GM21786 (cell line): Measurements from ENCODE around the gene DAGLA.

ENCODE experiments used
- ATAC-seq: cut with Tn5 transposase; IDR thresholded peaks from one replicate; pipeline ENCODE4 v1.9.1; 2021; ENCODE audit not compliant: unreplicated experiment

Gene DAGLA

GRCh38 chr11:61762798-61763197, 82.6 kb downstream of the DAGLA start:
- ATAC-seq, result no peak

- ATAC-seq, result no peak
Observed at GRCh38 chr11:61763930-61764605, 83.9 kb downstream of the DAGLA start.

- ATAC-seq, result no peak
Observed at GRCh38 chr11:61764606-61765260, 84.5 kb downstream of the DAGLA start.

- no peak for ATAC-seq
Observed at GRCh38 chr11:61765550-61766253, 85.5 kb downstream of the DAGLA start.

- ATAC-seq, result no peak
Observed at GRCh38 chr11:61766353-61766841, 86.2 kb downstream of the DAGLA start.

GRCh38 chr11:61768376-61769076, 88.3 kb downstream of the DAGLA start:
- no peak for ATAC-seq

GRCh38 chr11:61769169-61769920, 89.2 kb downstream of the DAGLA start:
- no peak for ATAC-seq

GRCh38 chr11:61769946-61770683, 89.9 kb downstream of the DAGLA start:
- no peak for ATAC-seq

GRCh38 chr11:61771195-61771894, 91.2 kb downstream of the DAGLA start:
- no peak for ATAC-seq

- no peak for ATAC-seq
Observed at GRCh38 chr11:61771985-61772455, 91.8 kb downstream of the DAGLA start.

GRCh38 chr11:61773356-61773755, 93.2 kb downstream of the DAGLA start:
- ATAC-seq, result no peak

GRCh38 chr11:61773809-61774208, 93.6 kb downstream of the DAGLA start:
- no peak for ATAC-seq

- ATAC-seq, result no peak
Observed at GRCh38 chr11:61774411-61774810, 94.2 kb downstream of the DAGLA start.

GRCh38 chr11:61775106-61775505, 94.9 kb downstream of the DAGLA start:
- ATAC-seq, result no peak

- no peak for ATAC-seq
Observed at GRCh38 chr11:61775606-61776554, 95.7 kb downstream of the DAGLA start.

- no peak for ATAC-seq
Observed at GRCh38 chr11:61776561-61777075, 96.4 kb downstream of the DAGLA start.

- no peak for ATAC-seq
Observed at GRCh38 chr11:61777234-61778090, 97.3 kb downstream of the DAGLA start.
